IMR-90 (cell line): ENCODE data around the gene NTSR2. TPM values are rescaled to one million over a fixed set of nuclear protein-coding genes. Genes with fewer than 3 reads are reported as not detected.

Experiments used
- ATAC-seq: fragments of 200-7000 bp; cut with Tn5 transposase; 2 replicates; pipeline ENCODE4 v1.9.1; 2020; ENCODE audit warnings: low read depth, mild to moderate bottlenecking, moderate library complexity
- BruUV-seq: library from RNA; stranded (reverse); fragments of 400-500 nt; replicated peaks from 2 replicates; lab custom pipeline; 2021; lab: Mats Ljungman, UMichigan
- CTCF ChIA-PET: fragments of 300-600 bp; formaldehyde crosslinking; extraction: SDS; loops from one replicate; lab custom pipeline; 2021; ENCODE audit warnings: antibody characterized with exemption; lab: Yijun Ruan, JAX
- POLR2A ChIA-PET: fragments of 300-600 bp; sonication (Branson Sonifier 250); formaldehyde crosslinking; loops from one replicate; lab custom pipeline; 2022; ENCODE audit warnings: antibody characterized with exemption; ENCODE audit not compliant: unreplicated experiment; lab: Charles Lee
- DNase-seq: peaks from one replicate; pipeline ENCODE4 v3.0.0; 2013
- H2AFZ ChIP-seq: replicated peaks from 2 replicates; pipeline ENCODE3; 2013; ENCODE audit warnings: low read length, mild to moderate bottlenecking; ENCODE audit not compliant: poor library complexity
- H2AK5ac ChIP-seq: 2 replicates; pipeline ENCODE4 v1.6.1; 2013; ENCODE audit warnings: low read depth, low read length, inconsistent platforms
- H2AK9ac ChIP-seq: replicated peaks from 2 replicates; pipeline ENCODE3; 2013; ENCODE audit warnings: mild to moderate bottlenecking, low read depth, low read length, moderate library complexity; ENCODE audit not compliant: poor library complexity
- H2BK120ac ChIP-seq: 2 replicates; pipeline ENCODE4 v1.6.1; 2013; ENCODE audit warnings: low read depth, low read length, inconsistent platforms
- H2BK15ac ChIP-seq: 3 replicates; pipeline ENCODE4 v1.6.1; 2013; ENCODE audit warnings: low read depth, low read length, inconsistent platforms
- H2BK20ac ChIP-seq: 2 replicates; pipeline ENCODE4 v1.6.1; 2013; ENCODE audit warnings: low read depth, mild to moderate bottlenecking, inconsistent platforms, low read length, moderate library complexity
- H2BK5ac ChIP-seq: 2 replicates; pipeline ENCODE4 v1.6.1; 2013; ENCODE audit warnings: mild to moderate bottlenecking, low read depth, low read length, inconsistent platforms; ENCODE audit not compliant: poor library complexity, severe bottlenecking
- H3K14ac ChIP-seq: replicated peaks from 2 replicates; pipeline ENCODE4 v1.6.1; 2013; ENCODE audit warnings: low read depth, low read length, inconsistent platforms
- H3K18ac ChIP-seq: 2 replicates; pipeline ENCODE4 v1.6.1; 2013; ENCODE audit warnings: low read depth, low read length, control low read depth
- H3K23ac ChIP-seq: 2 replicates; pipeline ENCODE4 v1.6.1; 2013; ENCODE audit warnings: low read depth, low read length, inconsistent platforms
- H3K27ac ChIP-seq: 2 replicates; pipeline ENCODE4 v1.5.1; 2013; ENCODE audit warnings: mild to moderate bottlenecking, control low read depth, low read length; ENCODE audit not compliant: insufficient read depth
- H3K27me3 ChIP-seq: 2 replicates; pipeline ENCODE4 v1.6.1; 2013; ENCODE audit warnings: low read length; ENCODE audit not compliant: control insufficient read depth, insufficient read depth
- H3K36me3 ChIP-seq: 2 replicates; pipeline ENCODE4 v1.6.1; 2013; ENCODE audit warnings: low read length, mixed read lengths; ENCODE audit not compliant: control insufficient read depth, insufficient read depth
- H3K4ac ChIP-seq: 2 replicates; pipeline ENCODE4 v1.6.1; 2013; ENCODE audit warnings: low read depth, low read length, inconsistent platforms
- H3K4me1 ChIP-seq: 2 replicates; pipeline ENCODE4 v1.6.1; 2013; ENCODE audit warnings: low read length, mixed read lengths; ENCODE audit not compliant: control insufficient read depth, insufficient read depth
- H3K4me2 ChIP-seq: 2 replicates; pipeline ENCODE4 v1.6.1; 2013; ENCODE audit warnings: low read depth, mild to moderate bottlenecking, control low read depth, low read length, moderate library complexity
- H3K4me3 ChIP-seq: 2 replicates; pipeline ENCODE4 v1.5.1; 2013; ENCODE audit warnings: low read depth, mild to moderate bottlenecking, control low read depth, low read length, moderate library complexity; ENCODE audit not compliant: insufficient read depth
- H3K56ac ChIP-seq: 2 replicates; pipeline ENCODE4 v1.6.1; 2013; ENCODE audit warnings: low read length, inconsistent platforms; ENCODE audit not compliant: insufficient read depth; ENCODE audit errors: extremely low read depth
- H3K79me1 ChIP-seq, 2 experiments: 2 replicates each; pipeline ENCODE4 v1.6.1; 2013; ENCODE audit warnings: low read length in 2 of 2, inconsistent platforms in 1 of 2, low read depth in 1 of 2
- H3K9ac ChIP-seq: 2 replicates; pipeline ENCODE4 v1.6.1; 2013; ENCODE audit warnings: low read depth, low read length, control low read depth
- H3K9me1 ChIP-seq: 2 replicates; pipeline ENCODE4 v1.6.1; 2013; ENCODE audit warnings: low read length, inconsistent platforms; ENCODE audit not compliant: insufficient read depth
- H3K9me3 ChIP-seq: 2 replicates; pipeline ENCODE4 v1.6.1; 2013; ENCODE audit warnings: low read length; ENCODE audit not compliant: control insufficient read depth, insufficient read depth
- H4K20me1 ChIP-seq: 2 replicates; pipeline ENCODE4 v1.6.1; 2013; ENCODE audit warnings: low read length, inconsistent platforms; ENCODE audit not compliant: insufficient read depth
- H4K5ac ChIP-seq: 2 replicates; pipeline ENCODE4 v1.6.1; 2013; ENCODE audit warnings: mild to moderate bottlenecking, low read depth, low read length, control low read depth
- H4K8ac ChIP-seq, 2 experiments: 2 replicates each; pipeline ENCODE4 v1.6.1; 2013; ENCODE audit warnings: low read depth in 2 of 2, low read length in 2 of 2, control low read depth in 1 of 2, inconsistent platforms in 1 of 2
- H4K91ac ChIP-seq: 2 replicates; pipeline ENCODE4 v1.6.1; 2013; ENCODE audit warnings: low read depth, low read length, inconsistent platforms; ENCODE audit not compliant: insufficient read depth
- BHLHE40 ChIP-seq: fragments of 150-350 bp; IDR thresholded peaks from 2 replicates; pipeline ENCODE4 v1.6.1; 2016; ENCODE audit warnings: mild to moderate bottlenecking, low read depth, low read length
- CEBPB ChIP-seq: IDR thresholded peaks from 2 replicates; pipeline ENCODE4 v1.6.1; 2012; ENCODE audit warnings: low read depth, low read length, improper control_type of control experiment
- CHD1 ChIP-seq: IDR thresholded peaks from 2 replicates; pipeline ENCODE4 v1.6.1; 2012; ENCODE audit warnings: low read depth, low read length, improper control_type of control experiment
- FOS ChIP-seq: fragments of 150-350 bp; IDR thresholded peaks from 2 replicates; pipeline ENCODE4 v1.6.1; 2016; ENCODE audit warnings: low read depth, low read length
- MAFK ChIP-seq: IDR thresholded peaks from 2 replicates; pipeline ENCODE4 v1.6.1; 2012; ENCODE audit warnings: low read depth, low read length, improper control_type of control experiment
- MAZ ChIP-seq: IDR thresholded peaks from 2 replicates; pipeline ENCODE4 v1.6.1; 2012; ENCODE audit warnings: low read depth, mild to moderate bottlenecking, low read length, improper control_type of control experiment, moderate library complexity, borderline replicate concordance
- MXI1 ChIP-seq: IDR thresholded peaks from 2 replicates; pipeline ENCODE4 v1.6.1; 2012; ENCODE audit warnings: low read depth, mild to moderate bottlenecking, low read length, moderate library complexity, borderline replicate concordance
- NFE2L2 ChIP-seq: fragments of 150-350 bp; IDR thresholded peaks from 2 replicates; pipeline ENCODE4 v1.6.1; 2016; ENCODE audit warnings: low read depth, mild to moderate bottlenecking, low read length
- POLR2A ChIP-seq: IDR thresholded peaks from 2 replicates; pipeline ENCODE4 v1.6.1; 2012; ENCODE audit warnings: mild to moderate bottlenecking, low read depth, low read length
- RAD21 ChIP-seq: IDR thresholded peaks from 2 replicates; pipeline ENCODE4 v1.6.1; 2012; ENCODE audit warnings: low read length, improper control_type of control experiment
- RCOR1 ChIP-seq: IDR thresholded peaks from 2 replicates; pipeline ENCODE4 v1.6.1; 2012; ENCODE audit warnings: mild to moderate bottlenecking, low read length, improper control_type of control experiment; ENCODE audit not compliant: insufficient replicate concordance
- RFX5 ChIP-seq: IDR thresholded peaks from 2 replicates; pipeline ENCODE4 v1.8.0; 2012; ENCODE audit warnings: low read depth, mild to moderate bottlenecking, low read length, moderate library complexity
- SMC3 ChIP-seq: fragments of 150-350 bp; IDR thresholded peaks from 2 replicates; pipeline ENCODE4 v1.6.1; 2016; ENCODE audit warnings: low read depth, mild to moderate bottlenecking, antibody characterized with exemption, low read length, moderate library complexity
- WGBS, 2 experiments: methylation state at CpG; one replicate each; pipeline versions ENCODE4 v1.1.5 to v1.1.7; 2013; ENCODE audit warnings: missing lambda C conversion rate in 2 of 2; ENCODE audit not compliant: insufficient read length in 1 of 2; ENCODE audit errors: extremely low coverage in 2 of 2; 5-methylcytosine and 5-hydroxymethylcytosine counted together
- dilution Hi-C: fragments of 300-500 bp; cut with HindIII; formaldehyde crosslinking; loops from one replicate; pipeline ENCODE4 v1.14.3; 2018; ENCODE audit warnings: low sequenced_read_pairs; ENCODE audit not compliant: unreplicated experiment
- in situ Hi-C: fragments of 300-500 bp; cut with MboI; formaldehyde crosslinking; loops from 3 replicates; pipeline ENCODE4 v1.14.3; 2019; ENCODE audit warnings: low sequenced_read_pairs, inconsistent platforms, mixed read lengths
- intact Hi-C: fragments of 100-400 bp; cut with micrococcal nuclease; formaldehyde crosslinking; loops from 2 replicates; pipeline ENCODE4 v1.10.0; 2022
- polyA plus RNA-seq, 3 experiments: library from polyadenylated mRNA; depleted of rRNA; stranded (reverse); fragments of >200 nt; gene quantifications; 2 replicates each; pipeline ENCODE4 v1.2.3, GENCODE V29; 2012; ENCODE audit warnings: low replicate concordance in 1 of 3
- total RNA-seq: library from RNA; depleted of rRNA; stranded (reverse); fragments of >200 nt; gene quantifications from 2 replicates; pipeline ENCODE4 v1.2.3, GENCODE V29; 2012
- TF ChIP-seq, protein P1 (sequence below): fragments of 150-350 bp; IDR thresholded peaks from 2 replicates; pipeline ENCODE4 v1.6.1; 2017; ENCODE audit warnings: mild to moderate bottlenecking, antibody characterized with exemption, low read length, low read depth
- TF ChIP-seq, protein P2 (sequence below): fragments of 150-350 bp; IDR thresholded peaks from 2 replicates; pipeline ENCODE4 v1.6.1; 2016; ENCODE audit warnings: low read depth, mild to moderate bottlenecking, low read length, moderate library complexity, borderline replicate concordance
- TF ChIP-seq, protein P3 (sequence below): conservative IDR thresholded peaks from 2 replicates; pipeline ENCODE4 v1.5.1; 2012; ENCODE audit warnings: mild to moderate bottlenecking, low read depth, low read length, improper control_type of control experiment

The NTSR2 gene
- total and polyA plus RNA-seq, 2 of the 4 experiments (the other 2 are of a cell fraction), result not detected

DNA sequence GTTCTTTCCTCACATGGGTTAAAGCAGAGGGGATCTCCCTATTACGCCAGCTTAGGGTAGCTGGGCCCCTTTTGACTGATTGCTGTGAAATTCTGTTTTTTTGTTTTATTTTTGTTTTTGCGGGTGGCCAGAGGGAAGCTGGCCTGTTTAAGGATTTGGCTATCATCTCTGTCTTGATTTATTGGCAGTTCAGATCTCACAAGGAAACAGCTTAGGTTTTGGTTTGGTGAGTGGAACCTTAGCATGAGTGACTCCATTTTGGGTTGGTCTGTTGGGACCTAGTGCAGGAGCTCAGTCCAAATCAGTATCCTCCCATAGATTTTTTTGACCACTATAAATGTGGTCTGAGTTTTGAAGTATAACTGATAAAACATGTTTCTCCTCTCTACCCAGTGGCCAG, 25.6 kb upstream of the NTSR2 start:
- Histone ChIP-seq H3K4me2 (no peak overlapping the region), H2BK5ac (no peak overlapping the region), H3K9me1 (peaks cover 13% of the 10 kb centered on the region; the same call in 1 of the 2 replicates), H3K9me3 (no peaks in the 10 kb centered on the region), H2AFZ (no peak overlapping the region), H3K4me3 (no peak overlapping the region), H3K18ac (no peak overlapping the region), H3K36me3 (no peaks in the 10 kb centered on the region), H4K91ac (no peak overlapping the region), H3K4me1 (peaks cover 21% of the 10 kb centered on the region), H3K56ac (no peak overlapping the region), H3K14ac (no peak overlapping the region), H3K27me3 (no peaks in the 10 kb centered on the region), H2AK5ac (no peak overlapping the region), H3K79me1 (no peaks in the 10 kb centered on the region), H4K20me1 (no peaks in the 10 kb centered on the region), H4K8ac (no peak overlapping the region), H2BK20ac (no peak overlapping the region), H3K4ac (no peak overlapping the region), H2BK15ac (no peak overlapping the region), H3K27ac (no peak overlapping the region), H2AK9ac (no peak overlapping the region), H3K9ac (no peak overlapping the region), H2BK120ac (no peak overlapping the region), H4K5ac (no peak overlapping the region), H3K23ac (no peak overlapping the region)
- no TSS peak for BruUV-seq
- dilution Hi-C loops (no loop called here), in situ Hi-C loops (loop anchor here (5.0 kb wide), 1 partner anchor 47 kb away; no protein-coding TSS in a partner anchor), intact Hi-C loops (no loop called here)
- DNase-seq (no peak), ATAC-seq (no peak)
- no CpG with 5 or more reads among the region's 2 CpGs for WGBS, 2 experiments
- ChIA-PET POLR2A (no interaction called here), CTCF (no interaction called here)
- TF ChIP-seq, protein P1, sequence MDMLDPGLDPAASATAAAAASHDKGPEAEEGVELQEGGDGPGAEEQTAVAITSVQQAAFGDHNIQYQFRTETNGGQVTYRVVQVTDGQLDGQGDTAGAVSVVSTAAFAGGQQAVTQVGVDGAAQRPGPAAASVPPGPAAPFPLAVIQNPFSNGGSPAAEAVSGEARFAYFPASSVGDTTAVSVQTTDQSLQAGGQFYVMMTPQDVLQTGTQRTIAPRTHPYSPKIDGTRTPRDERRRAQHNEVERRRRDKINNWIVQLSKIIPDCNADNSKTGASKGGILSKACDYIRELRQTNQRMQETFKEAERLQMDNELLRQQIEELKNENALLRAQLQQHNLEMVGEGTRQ, result no peak
- TF ChIP-seq, protein P2, sequence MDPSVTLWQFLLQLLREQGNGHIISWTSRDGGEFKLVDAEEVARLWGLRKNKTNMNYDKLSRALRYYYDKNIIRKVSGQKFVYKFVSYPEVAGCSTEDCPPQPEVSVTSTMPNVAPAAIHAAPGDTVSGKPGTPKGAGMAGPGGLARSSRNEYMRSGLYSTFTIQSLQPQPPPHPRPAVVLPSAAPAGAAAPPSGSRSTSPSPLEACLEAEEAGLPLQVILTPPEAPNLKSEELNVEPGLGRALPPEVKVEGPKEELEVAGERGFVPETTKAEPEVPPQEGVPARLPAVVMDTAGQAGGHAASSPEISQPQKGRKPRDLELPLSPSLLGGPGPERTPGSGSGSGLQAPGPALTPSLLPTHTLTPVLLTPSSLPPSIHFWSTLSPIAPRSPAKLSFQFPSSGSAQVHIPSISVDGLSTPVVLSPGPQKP, result no peak
- no peak for TF ChIP-seq FOS
- TF ChIP-seq, protein P3, sequence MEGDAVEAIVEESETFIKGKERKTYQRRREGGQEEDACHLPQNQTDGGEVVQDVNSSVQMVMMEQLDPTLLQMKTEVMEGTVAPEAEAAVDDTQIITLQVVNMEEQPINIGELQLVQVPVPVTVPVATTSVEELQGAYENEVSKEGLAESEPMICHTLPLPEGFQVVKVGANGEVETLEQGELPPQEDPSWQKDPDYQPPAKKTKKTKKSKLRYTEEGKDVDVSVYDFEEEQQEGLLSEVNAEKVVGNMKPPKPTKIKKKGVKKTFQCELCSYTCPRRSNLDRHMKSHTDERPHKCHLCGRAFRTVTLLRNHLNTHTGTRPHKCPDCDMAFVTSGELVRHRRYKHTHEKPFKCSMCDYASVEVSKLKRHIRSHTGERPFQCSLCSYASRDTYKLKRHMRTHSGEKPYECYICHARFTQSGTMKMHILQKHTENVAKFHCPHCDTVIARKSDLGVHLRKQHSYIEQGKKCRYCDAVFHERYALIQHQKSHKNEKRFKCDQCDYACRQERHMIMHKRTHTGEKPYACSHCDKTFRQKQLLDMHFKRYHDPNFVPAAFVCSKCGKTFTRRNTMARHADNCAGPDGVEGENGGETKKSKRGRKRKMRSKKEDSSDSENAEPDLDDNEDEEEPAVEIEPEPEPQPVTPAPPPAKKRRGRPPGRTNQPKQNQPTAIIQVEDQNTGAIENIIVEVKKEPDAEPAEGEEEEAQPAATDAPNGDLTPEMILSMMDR, result no peak
- TF ChIP-seq RAD21, result no peak
- no peak for TF ChIP-seq RCOR1
- no peak for TF ChIP-seq MXI1
- no peak for TF ChIP-seq BHLHE40
- TF ChIP-seq MAZ, result no peak
- no peak for TF ChIP-seq POLR2A
- TF ChIP-seq CEBPB, result no peak
- no peak for TF ChIP-seq CHD1
- no peak for TF ChIP-seq NFE2L2
- no peak for TF ChIP-seq RFX5
- TF ChIP-seq MAFK, result no peak
- TF ChIP-seq SMC3, result no peak
